Panc1 (cell line): ENCODE data around the gene MON1A. TPM values are rescaled to one million over a fixed set of nuclear protein-coding genes. Genes with fewer than 3 reads are reported as not detected.

Experiments used
- ATAC-seq: fragments of 200-7000 bp; cut with Tn5 transposase; 2 replicates; pipeline ENCODE4 v1.9.1; 2020; ENCODE audit warnings: mild to moderate bottlenecking, moderate library complexity
- BruUV-seq: library from RNA; stranded (reverse); fragments of 400-500 nt; replicated peaks from 2 replicates; lab custom pipeline; 2021; lab: Mats Ljungman, UMichigan
- CTCF ChIA-PET: fragments of 300-600 bp; sonication (Branson Sonifier 250); formaldehyde crosslinking; loops from one replicate; lab custom pipeline; 2022; ENCODE audit warnings: antibody characterized with exemption; lab: Charles Lee
- POLR2A ChIA-PET: fragments of 300-600 bp; sonication (Branson Sonifier 250); formaldehyde crosslinking; loops from one replicate; lab custom pipeline; 2022; ENCODE audit warnings: antibody characterized with exemption; lab: Charles Lee
- DNase-seq: peaks from one replicate; pipeline ENCODE4 v3.0.0-alpha.2; 2010; ENCODE audit warnings: low read depth, low spot score
- H3K27ac ChIP-seq: 2 replicates; pipeline ENCODE4 v1.5.1; 2011; ENCODE audit warnings: mild to moderate bottlenecking, low read length, inconsistent platforms
- H3K27me3 ChIP-seq: fragments of 200-500 bp; sonication (Bioruptor generic); 2 replicates; pipeline ENCODE4 v1.6.0; 2014; ENCODE audit warnings: low read length, inconsistent platforms; ENCODE audit not compliant: control insufficient read depth, insufficient read depth
- H3K36me3 ChIP-seq: fragments of 200-500 bp; sonication (Bioruptor generic); 2 replicates; pipeline ENCODE4 v1.5.1; 2014; ENCODE audit warnings: inconsistent platforms, mild to moderate bottlenecking, low read length, moderate library complexity; ENCODE audit not compliant: control insufficient read depth, insufficient read depth
- H3K4me1 ChIP-seq: 2 replicates; pipeline ENCODE4 v1.5.1; 2011; ENCODE audit warnings: inconsistent platforms, mild to moderate bottlenecking, low read length, moderate library complexity; ENCODE audit not compliant: control insufficient read depth, insufficient read depth
- H3K4me3 ChIP-seq, 2 experiments: 2 replicates each; pipeline ENCODE4 v1.5.1; 2011 to 2012; ENCODE audit warnings: low read depth in 2 of 2, low read length in 2 of 2, mild to moderate bottlenecking in 2 of 2, inconsistent platforms in 1 of 2, moderate library complexity in 1 of 2
- H3K9me3 ChIP-seq: fragments of 200-500 bp; sonication (Bioruptor generic); 2 replicates; pipeline ENCODE4 v1.5.1; 2014; ENCODE audit warnings: low read depth, mild to moderate bottlenecking, inconsistent platforms, low read length, moderate library complexity; ENCODE audit not compliant: control insufficient read depth, insufficient read depth
- POLR2AphosphoS5 ChIP-seq: IDR thresholded peaks from 2 replicates; pipeline ENCODE4 v1.6.1; 2012; ENCODE audit warnings: mild to moderate bottlenecking, low read depth, low read length, moderate library complexity
- SIN3A ChIP-seq: IDR thresholded peaks from 2 replicates; pipeline ENCODE4 v1.6.1; 2012; ENCODE audit warnings: low read depth, mild to moderate bottlenecking, low read length, moderate library complexity, borderline replicate concordance; ENCODE audit not compliant: insufficient read depth
- TCF7L2 ChIP-seq: IDR thresholded peaks from 2 replicates; pipeline ENCODE4 v1.6.1; 2011; ENCODE audit warnings: mild to moderate bottlenecking, low read depth, low read length, inconsistent platforms
- in situ Hi-C: cut with HindIII; loops from 2 replicates; pipeline ENCODE4 v1.10.0; 2016; ENCODE audit warnings: low sequenced_read_pairs, low pct_unique_long_range_greater_than_20kb
- intact Hi-C: fragments of 100-400 bp; cut with micrococcal nuclease; formaldehyde crosslinking; loops from one replicate; pipeline ENCODE4 v1.10.0; 2022; ENCODE audit not compliant: unreplicated experiment
- total RNA-seq: library from RNA; stranded (reverse); gene quantifications from one replicate; pipeline ENCODE4 v1.2.1, GENCODE V29; 2021; ENCODE audit not compliant: unreplicated experiment
- TF ChIP-seq, protein P1 (sequence below), 2 experiments: IDR thresholded peaks; 2 replicates each; pipeline ENCODE4 v1.6.1; 2011 to 2012; ENCODE audit warnings: low read depth in 2 of 2, control low read depth in 1 of 2, low read length in 1 of 2, mild to moderate bottlenecking in 1 of 2, moderate library complexity in 1 of 2; ENCODE audit not compliant: insufficient read depth in 1 of 2
- TF ChIP-seq, protein P2 (sequence below): fragments of 450-650 bp; IDR thresholded peaks from 2 replicates; pipeline ENCODE4 v1.5.1; 2017; ENCODE audit warnings: mild to moderate bottlenecking

The MON1A gene
- total RNA-seq, 1 experiment from 2014 or later: 12.9 TPM

DNA sequence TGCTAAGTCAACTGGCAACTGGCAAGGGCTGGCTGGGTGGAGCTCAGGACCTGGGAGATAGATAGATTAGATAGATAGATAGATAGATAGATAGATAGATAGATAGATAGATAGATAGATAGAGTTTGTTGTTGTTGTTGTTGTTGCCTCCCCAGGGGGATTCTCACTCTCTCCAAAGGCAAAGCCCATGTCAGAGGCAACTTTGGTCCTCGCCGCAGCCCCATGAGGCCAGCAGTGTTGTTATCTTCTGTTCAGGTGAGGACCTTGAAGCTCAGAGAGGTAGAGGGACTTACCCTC is 18.5 kb downstream of the MON1A start:
- ChIA-PET CTCF (no interaction called here), POLR2A (interaction anchor here (0.7 kb wide), 1 partner anchor 118 kb away, joined by 3 read pairs; no protein-coding TSS in a partner anchor)
- Histone ChIP-seq H3K9me3 (no peaks in the 10 kb centered on the region), H3K4me3 (no peak overlapping the region), H3K27me3 (no peaks in the 10 kb centered on the region), H3K4me1 (peaks cover 5% of the 10 kb centered on the region; the same call in 1 of the 2 replicates), H3K36me3 (no peaks in the 10 kb centered on the region), H3K27ac (no peak overlapping the region)
- intact Hi-C loops (no loop called here), in situ Hi-C loops (no loop called here)
- DNase-seq (no peak), ATAC-seq (no peak)
- no peak for TF ChIP-seq TCF7L2
- TF ChIP-seq SIN3A: no peak
- TF ChIP-seq, protein P1, sequence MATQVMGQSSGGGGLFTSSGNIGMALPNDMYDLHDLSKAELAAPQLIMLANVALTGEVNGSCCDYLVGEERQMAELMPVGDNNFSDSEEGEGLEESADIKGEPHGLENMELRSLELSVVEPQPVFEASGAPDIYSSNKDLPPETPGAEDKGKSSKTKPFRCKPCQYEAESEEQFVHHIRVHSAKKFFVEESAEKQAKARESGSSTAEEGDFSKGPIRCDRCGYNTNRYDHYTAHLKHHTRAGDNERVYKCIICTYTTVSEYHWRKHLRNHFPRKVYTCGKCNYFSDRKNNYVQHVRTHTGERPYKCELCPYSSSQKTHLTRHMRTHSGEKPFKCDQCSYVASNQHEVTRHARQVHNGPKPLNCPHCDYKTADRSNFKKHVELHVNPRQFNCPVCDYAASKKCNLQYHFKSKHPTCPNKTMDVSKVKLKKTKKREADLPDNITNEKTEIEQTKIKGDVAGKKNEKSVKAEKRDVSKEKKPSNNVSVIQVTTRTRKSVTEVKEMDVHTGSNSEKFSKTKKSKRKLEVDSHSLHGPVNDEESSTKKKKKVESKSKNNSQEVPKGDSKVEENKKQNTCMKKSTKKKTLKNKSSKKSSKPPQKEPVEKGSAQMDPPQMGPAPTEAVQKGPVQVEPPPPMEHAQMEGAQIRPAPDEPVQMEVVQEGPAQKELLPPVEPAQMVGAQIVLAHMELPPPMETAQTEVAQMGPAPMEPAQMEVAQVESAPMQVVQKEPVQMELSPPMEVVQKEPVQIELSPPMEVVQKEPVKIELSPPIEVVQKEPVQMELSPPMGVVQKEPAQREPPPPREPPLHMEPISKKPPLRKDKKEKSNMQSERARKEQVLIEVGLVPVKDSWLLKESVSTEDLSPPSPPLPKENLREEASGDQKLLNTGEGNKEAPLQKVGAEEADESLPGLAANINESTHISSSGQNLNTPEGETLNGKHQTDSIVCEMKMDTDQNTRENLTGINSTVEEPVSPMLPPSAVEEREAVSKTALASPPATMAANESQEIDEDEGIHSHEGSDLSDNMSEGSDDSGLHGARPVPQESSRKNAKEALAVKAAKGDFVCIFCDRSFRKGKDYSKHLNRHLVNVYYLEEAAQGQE (IDR thresholded peaks at IDR 0.05; ENCODE audit: insufficient read depth in 1 of 2, low read depth in 2 of 2, low read length in 1 of 2): no peak
- no peak for TF ChIP-seq POLR2AphosphoS5
- TF ChIP-seq, protein P2, sequence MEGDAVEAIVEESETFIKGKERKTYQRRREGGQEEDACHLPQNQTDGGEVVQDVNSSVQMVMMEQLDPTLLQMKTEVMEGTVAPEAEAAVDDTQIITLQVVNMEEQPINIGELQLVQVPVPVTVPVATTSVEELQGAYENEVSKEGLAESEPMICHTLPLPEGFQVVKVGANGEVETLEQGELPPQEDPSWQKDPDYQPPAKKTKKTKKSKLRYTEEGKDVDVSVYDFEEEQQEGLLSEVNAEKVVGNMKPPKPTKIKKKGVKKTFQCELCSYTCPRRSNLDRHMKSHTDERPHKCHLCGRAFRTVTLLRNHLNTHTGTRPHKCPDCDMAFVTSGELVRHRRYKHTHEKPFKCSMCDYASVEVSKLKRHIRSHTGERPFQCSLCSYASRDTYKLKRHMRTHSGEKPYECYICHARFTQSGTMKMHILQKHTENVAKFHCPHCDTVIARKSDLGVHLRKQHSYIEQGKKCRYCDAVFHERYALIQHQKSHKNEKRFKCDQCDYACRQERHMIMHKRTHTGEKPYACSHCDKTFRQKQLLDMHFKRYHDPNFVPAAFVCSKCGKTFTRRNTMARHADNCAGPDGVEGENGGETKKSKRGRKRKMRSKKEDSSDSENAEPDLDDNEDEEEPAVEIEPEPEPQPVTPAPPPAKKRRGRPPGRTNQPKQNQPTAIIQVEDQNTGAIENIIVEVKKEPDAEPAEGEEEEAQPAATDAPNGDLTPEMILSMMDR: no peak
- BruUV-seq: no TSS peak

DNA sequence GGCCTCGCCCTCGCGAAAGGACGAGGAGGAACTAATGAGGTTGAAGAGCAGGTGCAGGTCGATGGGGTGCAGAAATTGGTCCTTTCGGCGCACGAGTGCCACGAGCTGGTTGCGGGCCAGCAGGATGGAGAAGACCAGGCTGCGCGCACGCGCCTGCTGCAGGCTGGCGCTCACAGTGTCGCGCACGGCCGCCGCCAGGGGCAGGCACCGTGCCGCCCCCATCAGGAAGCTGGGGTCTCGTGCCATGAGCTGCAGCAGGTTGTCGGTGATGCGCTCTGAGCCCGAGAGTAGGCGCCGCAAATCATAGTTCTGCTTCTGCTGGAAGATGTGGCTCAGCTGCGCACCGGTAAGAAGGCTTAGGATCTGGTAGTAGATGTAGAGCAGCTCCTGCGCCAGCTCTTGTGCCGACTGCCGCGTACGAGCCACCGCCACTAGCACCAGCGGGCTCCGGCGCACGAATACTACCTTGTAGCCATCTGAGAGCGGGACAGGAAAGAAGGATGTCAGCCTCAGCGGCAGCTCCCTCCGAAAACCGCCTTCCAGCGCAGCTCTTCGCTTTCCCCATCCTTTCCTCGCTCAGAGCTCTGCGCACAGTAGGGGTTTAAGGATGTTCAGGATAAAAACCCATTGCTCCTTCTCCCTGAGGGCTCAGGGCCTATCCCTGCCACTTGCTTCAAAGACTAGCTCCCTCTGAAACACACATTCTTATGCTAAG is 19.0 kb downstream of the MON1A start:
- Histone ChIP-seq H3K9me3 (no peaks in the 10 kb centered on the region), H3K36me3 (no peaks in the 10 kb centered on the region), H3K27me3 (no peaks in the 10 kb centered on the region), H3K27ac (no peak overlapping the region), H3K4me1 (peaks cover 10% of the 10 kb centered on the region), H3K4me3 (no peak overlapping the region)
- in situ Hi-C loops: no loop called here
- no peak for ATAC-seq
- ChIA-PET CTCF (no interaction called here), POLR2A (interaction anchor here (0.7 kb wide), 1 partner anchor 118 kb away, joined by 3 read pairs; no protein-coding TSS in a partner anchor)
- no peak for DNase-seq
- TF ChIP-seq, protein P2: no peak
- TF ChIP-seq, protein P1 (IDR thresholded peaks at IDR 0.05; ENCODE audit: insufficient read depth in 1 of 2, low read depth in 2 of 2, low read length in 1 of 2): no peak
- TF ChIP-seq TCF7L2: no peak
- no peak for TF ChIP-seq POLR2AphosphoS5
- no peak for TF ChIP-seq SIN3A
- BruUV-seq: no TSS peak
- intact Hi-C loops: no loop called here
